NB4 (cell line): Measurements from ENCODE around the gene APRT.

ENCODE experiments used
- DNase-seq: peaks from one replicate; pipeline ENCODE4 v3.0.0; 2010; ENCODE audit warnings: low read depth
- H3K4me3 ChIP-seq: one replicate; pipeline ENCODE4 v1.5.1; 2011; ENCODE audit warnings: mild to moderate bottlenecking, low read depth, low read length, moderate library complexity
- CTCF ChIP-seq: IDR thresholded peaks from one replicate; pipeline ENCODE4 v1.5.1; 2012; ENCODE audit warnings: low read depth, low read length
- MAX ChIP-seq: IDR thresholded peaks from 2 replicates; pipeline ENCODE4 v1.6.1; 2011; ENCODE audit warnings: low read depth, low read length
- MYC ChIP-seq: IDR thresholded peaks from 2 replicates; pipeline ENCODE4 v1.6.1; 2011; ENCODE audit warnings: low read depth, low read length
- POLR2A ChIP-seq: IDR thresholded peaks from 2 replicates; pipeline ENCODE4 v1.6.1; 2011; ENCODE audit warnings: mild to moderate bottlenecking; ENCODE audit not compliant: insufficient read length; ENCODE audit errors: extremely low read depth

Gene APRT

GRCh38 chr16:88771294-88771772 lies 40.4 kb downstream of the APRT start:
- no peak overlapping the region for H3K4me3 ChIP-seq
- no peak for DNase-seq
- TF ChIP-seq CTCF (no peak), MAX (no peak), POLR2A (no peak), MYC (no peak)

DNA sequence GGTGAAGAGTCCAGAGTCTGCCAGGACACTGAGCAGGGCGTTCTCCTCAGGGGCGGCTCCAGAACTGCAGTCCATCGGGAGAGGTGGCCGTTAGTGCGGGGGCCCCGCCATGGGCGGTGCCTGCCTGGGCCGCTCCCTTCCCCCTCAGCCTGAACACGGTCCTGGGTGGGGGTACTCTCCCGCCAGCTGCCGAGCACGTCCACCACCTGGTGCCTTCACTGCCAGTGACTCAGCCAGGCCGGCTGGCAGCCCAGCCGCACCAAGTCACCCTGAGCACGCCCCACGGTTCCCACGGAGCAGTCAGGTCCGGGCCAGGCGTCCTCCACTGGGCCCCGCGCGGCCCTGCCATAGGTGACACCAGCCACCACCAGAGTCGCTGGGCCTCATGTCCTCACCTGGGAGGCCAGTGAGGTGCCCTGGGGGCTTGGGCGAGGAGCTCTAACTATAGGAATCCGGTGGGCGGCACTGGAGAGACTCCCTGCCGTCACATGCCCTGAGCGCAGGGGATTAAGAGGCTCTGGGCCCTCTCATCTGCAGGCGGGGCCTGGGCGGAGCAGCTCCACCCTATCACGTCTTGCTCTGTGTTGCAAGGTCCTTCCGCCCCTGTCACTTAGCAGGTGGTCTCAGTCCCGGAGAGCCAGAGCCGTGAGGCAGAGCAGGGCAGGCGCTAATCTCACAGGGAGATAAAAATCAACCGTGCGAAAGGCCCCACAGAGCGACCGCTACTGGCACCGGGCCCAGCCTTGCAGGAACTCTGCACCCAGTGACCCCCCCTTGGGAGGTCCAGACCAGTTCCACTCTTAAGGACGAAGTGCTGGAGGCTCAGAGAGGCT lies 41.1 kb downstream of the APRT start:
- DNase-seq = peak; percentile 99
- peak overlapping the region; percentile 46 for H3K4me3 ChIP-seq
- TF ChIP-seq CTCF = no peak
- TF ChIP-seq POLR2A = peak; percentile 36
- peak; percentile 91 for TF ChIP-seq MAX
- peak; percentile 90 for TF ChIP-seq MYC

DNA sequence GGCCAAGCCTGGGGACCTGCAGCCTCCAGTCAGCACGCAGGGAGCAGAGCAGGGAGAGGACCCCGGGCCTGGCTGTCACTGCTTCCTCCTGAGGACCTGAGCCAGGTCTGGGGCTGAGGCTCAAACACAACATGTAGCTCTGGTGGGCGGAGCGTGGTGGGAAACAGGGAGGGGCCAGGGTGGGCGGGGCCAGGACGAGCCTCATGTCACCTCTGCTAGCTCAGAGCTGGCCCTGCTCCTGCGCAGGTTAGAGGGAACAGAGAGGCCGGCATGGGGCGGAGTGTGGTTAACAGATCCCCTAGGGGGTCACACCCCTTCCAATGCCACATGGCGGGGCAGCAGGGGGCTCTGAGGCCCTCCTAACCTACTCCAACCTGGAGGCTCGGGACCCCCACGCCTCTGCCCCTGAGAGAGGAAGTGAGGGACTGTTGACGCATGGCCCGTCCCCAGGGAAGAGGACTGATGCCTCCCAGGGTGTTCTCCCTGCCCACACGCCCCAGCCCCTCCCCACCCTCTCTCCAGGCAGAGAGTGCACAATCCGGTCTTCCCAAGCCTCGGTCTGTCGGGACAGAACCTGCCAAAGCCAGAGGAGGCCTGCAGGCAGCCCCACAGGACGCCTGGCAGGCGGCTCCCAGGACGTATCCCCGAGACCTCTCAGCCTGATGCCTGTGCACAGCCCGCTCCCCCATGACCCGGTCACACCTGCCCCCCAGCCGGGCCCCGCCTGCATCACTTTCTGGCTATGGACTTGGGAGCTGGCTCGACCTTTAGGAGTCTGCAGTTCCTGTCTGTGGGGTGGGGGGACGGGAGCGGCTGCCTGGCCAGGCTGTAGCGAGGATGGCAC lies 41.9 kb downstream of the APRT start:
- peak overlapping the region; percentile 46 for H3K4me3 ChIP-seq
- TF ChIP-seq MAX (peak; percentile 30; the same call in 1 of the 2 replicates), MYC (peak; percentile 24; the same call in 1 of the 2 replicates), CTCF (no peak)

GRCh38 chr16:88768071-88768783 lies 43.5 kb downstream of the APRT start:
- no peak overlapping the region for H3K4me3 ChIP-seq
- no peak for DNase-seq
- no peak for TF ChIP-seq MAX
- TF ChIP-seq POLR2A = no peak
- TF ChIP-seq MYC = no peak

More for the DNA sequence above, 41.9 kb downstream of the APRT start:
- DNase-seq = peak; percentile 94

DNA sequence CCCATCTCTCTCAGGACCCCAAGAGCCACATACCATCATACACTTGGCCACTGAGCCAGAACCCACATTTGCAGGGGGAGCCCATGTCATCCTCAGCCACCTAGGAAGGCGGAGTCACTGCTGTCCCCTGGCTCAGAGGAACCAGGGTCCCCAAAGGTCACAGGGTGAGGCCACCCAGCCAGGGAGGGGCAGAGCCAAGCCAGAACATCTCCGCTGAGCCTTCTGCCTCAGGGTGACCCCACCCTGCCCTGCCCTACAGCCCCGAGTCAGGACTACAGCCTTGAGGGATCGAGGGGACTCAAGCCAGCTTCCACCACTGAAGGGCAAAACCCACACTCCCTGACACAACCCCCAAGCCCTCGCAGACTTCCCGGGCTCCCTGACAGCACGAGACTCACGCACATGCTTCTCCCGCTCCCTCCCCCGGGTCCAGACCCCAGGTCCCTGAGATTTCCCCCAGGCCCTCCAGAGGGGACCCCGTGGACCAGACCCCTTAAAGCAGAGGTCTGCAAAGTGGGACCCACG lies 44.1 kb downstream of the APRT start:
- H3K4me3 ChIP-seq = no peak overlapping the region
- no peak for TF ChIP-seq POLR2A
- no peak for TF ChIP-seq MYC
- no peak for TF ChIP-seq CTCF
- TF ChIP-seq MAX = no peak
- no peak for DNase-seq
